GM18517 (cell line): ENCODE data around the gene RASA4.
"Not testable (repeated sequence)": the region's sequence is repeated elsewhere in the genome, so short reads cannot be mapped to it uniquely, and the experiment has no call there.

Experiments
- ATAC-seq: cut with Tn5 transposase; IDR thresholded peaks from one replicate; pipeline ENCODE4 v1.9.1; 2021; ENCODE audit warnings: mild to moderate bottlenecking, moderate library complexity; ENCODE audit not compliant: unreplicated experiment

The RASA4 gene

GRCh38 chr7:102609734-102610133 is 6.8 kb downstream of the RASA4 start:
- ATAC-seq: not testable (repeated sequence)

- ATAC-seq: not testable (repeated sequence)
Measured at GRCh38 chr7:102606848-102607247, 9.7 kb downstream of the RASA4 start.

- not testable (repeated sequence) for ATAC-seq
Measured at GRCh38 chr7:102604431-102605145, 12.0 kb downstream of the RASA4 start.

GRCh38 chr7:102602317-102602716 is 14.2 kb downstream of the RASA4 start:
- not testable (repeated sequence) for ATAC-seq

- ATAC-seq: not testable (repeated sequence)
Measured at GRCh38 chr7:102599699-102600098, 16.9 kb downstream of the RASA4 start.

- not testable (repeated sequence) for ATAC-seq
Measured at GRCh38 chr7:102596036-102596435, 20.5 kb downstream of the RASA4 start.

- ATAC-seq: peak; percentile 62
Measured at GRCh38 chr7:102593637-102594334, 22.8 kb downstream of the RASA4 start.

- peak; percentile 37 for ATAC-seq
Measured at GRCh38 chr7:102592477-102593019, 24.0 kb downstream of the RASA4 start.

GRCh38 chr7:102589857-102590256 is 26.7 kb downstream of the RASA4 start:
- ATAC-seq: not testable (repeated sequence)

- not testable (repeated sequence) for ATAC-seq
Measured at GRCh38 chr7:102583495-102583894, 33.1 kb downstream of the RASA4 start.

- not testable (repeated sequence) for ATAC-seq
Measured at GRCh38 chr7:102581722-102582121, 34.8 kb downstream of the RASA4 start.

GRCh38 chr7:102578486-102578885 is 38.1 kb downstream of the RASA4 start:
- ATAC-seq: not testable (repeated sequence)

- ATAC-seq: not testable (repeated sequence)
Measured at GRCh38 chr7:102577315-102578240, 39.0 kb downstream of the RASA4 start.

- not testable (repeated sequence) for ATAC-seq
Measured at GRCh38 chr7:102576363-102576762, 40.2 kb downstream of the RASA4 start.

GRCh38 chr7:102574607-102575006 is 41.9 kb downstream of the RASA4 start:
- not testable (repeated sequence) for ATAC-seq

- ATAC-seq: peak; percentile 92
Measured at GRCh38 chr7:102572261-102573239, 44.0 kb downstream of the RASA4 start, which contains the start of gene POLR2J3. Gene POLR2J3 (minus strand): TSS chr7:102572583. CDS start chr7:102572521, 62 bp downstream.

- ATAC-seq: not testable (repeated sequence)
Measured at GRCh38 chr7:102568620-102569019, 47.9 kb downstream of the RASA4 start.

- ATAC-seq: not testable (repeated sequence)
Measured at GRCh38 chr7:102550808-102551422, 65.6 kb downstream of the RASA4 start, which contains the start of gene SPDYE2. Gene SPDYE2 (plus strand): TSS chr7:102551226. CDS start chr7:102553256, 2,030 bp downstream.

GRCh38 chr7:102546353-102546752 is 70.2 kb downstream of the RASA4 start:
- peak; percentile 72 for ATAC-seq
